GM12872 (cell line): ENCODE results near the gene EHD4.
A peak's percentile ranks its signal among the peaks of the same experiment; 100 is the strongest.

Source experiments
- CTCF ChIP-seq: IDR thresholded peaks from 3 replicates; pipeline ENCODE4 v1.5.1; 2011; ENCODE audit warnings: low read depth, mild to moderate bottlenecking, low read length, moderate library complexity; ENCODE audit not compliant: insufficient read depth

EHD4 gene

DNA sequence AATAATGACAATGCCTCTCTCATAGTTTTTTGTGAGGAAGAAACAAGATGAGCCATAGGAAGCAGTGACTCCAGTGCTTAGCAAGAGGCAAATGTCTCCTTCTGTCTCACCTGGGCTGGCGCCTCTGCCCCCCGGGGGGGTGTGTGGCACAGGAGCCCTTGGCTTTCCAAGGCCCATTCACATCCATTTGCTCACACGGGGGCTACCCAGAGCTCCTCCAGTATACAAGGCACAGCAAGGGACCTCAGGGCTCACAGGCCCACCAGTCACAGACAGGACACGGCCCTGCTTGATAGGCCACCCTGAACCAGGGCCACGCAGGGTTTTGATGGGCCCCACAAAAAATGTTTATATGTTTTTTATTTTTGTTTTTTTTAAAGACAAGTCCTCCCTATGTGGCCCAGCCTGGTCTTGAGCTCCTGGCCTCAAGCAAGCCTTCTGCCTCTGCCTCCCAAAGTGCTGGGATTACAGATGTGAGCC is 21.9 kb upstream of the EHD4 start:
- TF ChIP-seq CTCF, result no peak

GRCh38 chr15:41993472-41994170 is 21.3 kb upstream of the EHD4 start:
- no peak for TF ChIP-seq CTCF

- TF ChIP-seq CTCF, result no peak
These were observed 20.4 kb upstream of the EHD4 start for GRCh38 chr15:41992803-41993190.

GRCh38 chr15:41992151-41992802 is 19.9 kb upstream of the EHD4 start:
- no peak for TF ChIP-seq CTCF

DNA sequence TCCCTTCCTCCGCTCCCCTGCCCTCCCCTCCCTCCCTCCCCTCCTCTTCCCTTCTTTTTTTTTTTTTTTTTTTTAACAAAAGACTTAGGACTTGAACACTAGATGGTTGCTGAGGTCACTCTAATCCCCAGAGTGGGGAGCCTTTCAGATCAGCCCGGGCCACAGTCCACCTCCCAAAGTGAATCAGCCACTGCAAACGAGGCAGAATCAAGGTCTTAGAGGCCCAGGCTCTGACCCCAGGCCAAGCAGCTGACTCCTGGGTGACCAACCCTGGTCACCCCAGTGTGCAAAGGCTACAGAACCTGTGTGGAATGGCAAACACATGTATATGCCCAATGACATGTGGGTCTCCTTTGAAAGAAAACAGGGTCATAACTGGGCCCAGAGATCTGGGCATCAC is 18.3 kb upstream of the EHD4 start:
- TF ChIP-seq CTCF, result no peak

DNA sequence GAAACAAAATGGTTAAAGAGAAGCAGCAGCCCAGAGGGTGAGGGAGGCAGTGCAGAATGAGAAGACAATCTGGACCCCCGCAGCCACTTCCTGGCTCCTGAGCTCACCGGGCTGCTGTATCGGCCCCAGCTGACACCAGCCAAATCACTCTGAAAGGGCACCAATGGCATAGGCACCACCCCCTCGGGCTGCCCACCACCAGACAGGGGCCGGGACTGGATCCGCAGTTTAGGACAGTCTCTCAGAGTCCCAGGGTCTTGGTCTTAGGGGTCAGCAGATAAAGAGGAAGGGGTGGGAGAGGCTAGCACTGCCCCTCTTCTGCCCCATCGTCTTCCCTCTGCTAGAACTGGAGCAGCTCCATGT is 17.9 kb upstream of the EHD4 start:
- no peak for TF ChIP-seq CTCF

GRCh38 chr15:41989573-41990242 is 17.4 kb upstream of the EHD4 start:
- peak; percentile 100 for TF ChIP-seq CTCF
